CD4-positive, alpha-beta T cell (primary cell): ENCODE measurements around the gene AHDC1. TPM values are rescaled to one million over a fixed set of nuclear protein-coding genes. Genes with fewer than 3 reads are reported as not detected.

Experiments
- ATAC-seq: fragments of 200-7000 bp; cut with Tn5 transposase; one replicate; pipeline ENCODE4 v1.10.0; 2022; ENCODE audit warnings: mild to moderate bottlenecking; ENCODE audit not compliant: poor library complexity
- CTCF ChIA-PET: fragments of 350-600 bp; sonication (Branson Sonifier 250); formaldehyde crosslinking; loops from one replicate; lab custom pipeline; 2021; ENCODE audit warnings: antibody characterized with exemption, inconsistent platforms; lab: Charles Lee
- POLR2A ChIA-PET: fragments of 350-600 bp; sonication (Branson Sonifier 250); formaldehyde crosslinking; loops from one replicate; lab custom pipeline; 2021; ENCODE audit warnings: antibody characterized with exemption, inconsistent platforms; lab: Charles Lee
- DNase-seq, 14 experiments: peaks; one replicate each; pipeline ENCODE4 v3.0.0-alpha.2; 2013 to 2020; ENCODE audit warnings: mixed read lengths in 2 of 14
- H3K27ac ChIP-seq, 2 donors: one replicate each; pipeline versions ENCODE4 v1.5.1 to v1.7.0; 2013; ENCODE audit warnings: low read length in 2 of 2, low read depth in 1 of 2, mild to moderate bottlenecking in 1 of 2
- H3K27me3 ChIP-seq, 2 experiments: 1 replicate in 1 of 2; 2 replicates in 1 of 2; pipeline versions ENCODE4 v1.6.1 to v1.7.0; 2013; ENCODE audit warnings: low read length in 2 of 2, control low read depth in 1 of 2, mild to moderate bottlenecking in 1 of 2, moderate library complexity in 1 of 2; ENCODE audit not compliant: insufficient read depth in 2 of 2, control insufficient read depth in 1 of 2
- H3K36me3 ChIP-seq: one replicate; pipeline ENCODE4 v1.6.1; 2013; ENCODE audit warnings: low read length, control low read depth; ENCODE audit not compliant: insufficient read depth
- H3K4me1 ChIP-seq: one replicate; pipeline ENCODE4 v1.6.1; 2013; ENCODE audit warnings: low read length, control low read depth; ENCODE audit not compliant: insufficient read depth
- H3K4me3 ChIP-seq: one replicate; pipeline ENCODE4 v1.5.1; 2013; ENCODE audit warnings: mild to moderate bottlenecking, low read length, moderate library complexity
- H3K9me3 ChIP-seq, 2 experiments: 1 replicate in 1 of 2; 2 replicates in 1 of 2; pipeline versions ENCODE4 v1.6.1 to v1.7.0; 2013; ENCODE audit warnings: low read length in 2 of 2, mild to moderate bottlenecking in 2 of 2, control low read depth in 1 of 2, moderate library complexity in 1 of 2; ENCODE audit not compliant: control insufficient read depth in 1 of 2, insufficient read depth in 1 of 2
- H3K27ac Mint-ChIP-seq: one replicate; pipeline ENCODE4 v1.8.0; 2020; ENCODE audit warnings: mixed read lengths
- H3K27me3 Mint-ChIP-seq: one replicate; pipeline ENCODE4 v1.8.0; 2021; ENCODE audit warnings: mixed read lengths
- H3K36me3 Mint-ChIP-seq: one replicate; pipeline ENCODE4 v1.8.0; 2021; ENCODE audit warnings: low read depth, mixed read lengths
- H3K4me1 Mint-ChIP-seq: one replicate; pipeline ENCODE4 v1.8.0; 2021; ENCODE audit warnings: low read depth, mixed read lengths
- H3K4me3 Mint-ChIP-seq: one replicate; pipeline ENCODE4 v1.8.0; 2020; ENCODE audit warnings: mild to moderate bottlenecking, mixed read lengths
- H3K9me3 Mint-ChIP-seq: one replicate; pipeline ENCODE4 v1.8.0; 2020; ENCODE audit warnings: mixed read lengths
- intact Hi-C, 2 experiments: fragments of 100-400 bp; cut with DNase I in 1 of 2; cut with micrococcal nuclease in 1 of 2; formaldehyde crosslinking; loops; one replicate each; pipeline versions ENCODE4 v1.15.1 to v1.9.0; 2023 to 2025; cut with DNase I, micrococcal nuclease
- total RNA-seq, 174 experiments: library from RNA in 2 of 174; stranded (reverse) in 2 of 174; gene quantifications; one replicate each; pipeline ENCODE4 v1.2.3 and lab custom pipeline; 2021 to 2026
- TF ChIP-seq, protein P1 (sequence below): fragments of 200-600 bp; IDR thresholded peaks from one replicate; pipeline ENCODE4 v1.8.0; 2022; ENCODE audit warnings: antibody characterized with exemption, mild to moderate bottlenecking

AHDC1 gene
- total RNA-seq, 2 experiments from 2014 or later, result 20.8 to 22.9 TPM

DNA sequence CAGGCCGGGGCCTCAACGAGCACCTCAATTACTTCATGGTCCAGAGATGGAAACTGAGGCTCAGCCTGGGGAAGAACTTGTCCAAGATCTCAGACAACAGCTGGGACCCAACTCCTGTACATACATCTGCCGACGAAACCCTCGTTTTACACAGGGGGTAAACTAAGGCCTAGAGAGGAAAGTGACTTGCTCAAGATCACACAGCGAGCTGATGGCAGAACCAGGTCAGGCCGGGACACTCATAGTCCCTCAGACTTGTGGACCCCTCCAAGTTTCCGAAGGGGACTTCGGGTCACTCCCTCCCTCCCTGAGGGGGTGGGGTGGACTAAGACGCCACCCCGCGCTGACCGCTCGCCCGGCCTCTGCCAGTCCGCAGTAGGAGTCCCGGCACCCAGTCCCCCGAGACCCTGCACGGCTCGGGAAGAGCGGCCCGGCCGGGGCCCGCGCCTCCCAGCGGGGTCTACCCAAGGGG, 114.4 kb downstream of the AHDC1 start:
- Histone ChIP-seq H3K27ac (peak overlapping the region; percentile 73 to 87), H3K4me1 (peaks cover 28% of the 10 kb centered on the region), H3K4me3 (peak overlapping the region; percentile 100), H3K36me3 (no peaks in the 10 kb centered on the region), H3K27me3 (no peaks in the 10 kb centered on the region), H3K9me3 (no peaks in the 10 kb centered on the region)
- intact Hi-C loops, result loop anchor here in 1 of 2 experiments (2.0 to 5.0 kb wide), 2 partner anchors 33 to 72 kb away; no protein-coding TSS in a partner anchor
- peak in 5 of 14 experiments; percentile 9 to 62 (median 27) for DNase-seq
- ChIA-PET CTCF (interaction anchor here (0.5 to 1.6 kb wide), 4 partner anchors 43 to 119 kb away, joined by 3 to 6 read pairs (median 5); no protein-coding TSS in a partner anchor), POLR2A (interaction anchor here (0.6 to 3.3 kb wide), 25 partner anchors 10 to 749 kb away, joined by 3 to 29 read pairs (median 6); partner anchors contain the start of genes FAM76A, SYTL1 and WDTC1)
- H3K4me1 Mint-ChIP-seq, result peaks cover 29% of the 10 kb centered on the region
- H3K27me3 Mint-ChIP-seq, result no peaks in the 10 kb centered on the region
- H3K27ac Mint-ChIP-seq, result peak overlapping the region; percentile 100
- H3K4me3 Mint-ChIP-seq, result peak overlapping the region; percentile 100
- peaks cover 31% of the 10 kb centered on the region for H3K36me3 Mint-ChIP-seq
- TF ChIP-seq, protein P1, sequence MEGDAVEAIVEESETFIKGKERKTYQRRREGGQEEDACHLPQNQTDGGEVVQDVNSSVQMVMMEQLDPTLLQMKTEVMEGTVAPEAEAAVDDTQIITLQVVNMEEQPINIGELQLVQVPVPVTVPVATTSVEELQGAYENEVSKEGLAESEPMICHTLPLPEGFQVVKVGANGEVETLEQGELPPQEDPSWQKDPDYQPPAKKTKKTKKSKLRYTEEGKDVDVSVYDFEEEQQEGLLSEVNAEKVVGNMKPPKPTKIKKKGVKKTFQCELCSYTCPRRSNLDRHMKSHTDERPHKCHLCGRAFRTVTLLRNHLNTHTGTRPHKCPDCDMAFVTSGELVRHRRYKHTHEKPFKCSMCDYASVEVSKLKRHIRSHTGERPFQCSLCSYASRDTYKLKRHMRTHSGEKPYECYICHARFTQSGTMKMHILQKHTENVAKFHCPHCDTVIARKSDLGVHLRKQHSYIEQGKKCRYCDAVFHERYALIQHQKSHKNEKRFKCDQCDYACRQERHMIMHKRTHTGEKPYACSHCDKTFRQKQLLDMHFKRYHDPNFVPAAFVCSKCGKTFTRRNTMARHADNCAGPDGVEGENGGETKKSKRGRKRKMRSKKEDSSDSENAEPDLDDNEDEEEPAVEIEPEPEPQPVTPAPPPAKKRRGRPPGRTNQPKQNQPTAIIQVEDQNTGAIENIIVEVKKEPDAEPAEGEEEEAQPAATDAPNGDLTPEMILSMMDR, result no peak
- no peak for ATAC-seq
- H3K9me3 Mint-ChIP-seq, result no peaks in the 10 kb centered on the region

DNA sequence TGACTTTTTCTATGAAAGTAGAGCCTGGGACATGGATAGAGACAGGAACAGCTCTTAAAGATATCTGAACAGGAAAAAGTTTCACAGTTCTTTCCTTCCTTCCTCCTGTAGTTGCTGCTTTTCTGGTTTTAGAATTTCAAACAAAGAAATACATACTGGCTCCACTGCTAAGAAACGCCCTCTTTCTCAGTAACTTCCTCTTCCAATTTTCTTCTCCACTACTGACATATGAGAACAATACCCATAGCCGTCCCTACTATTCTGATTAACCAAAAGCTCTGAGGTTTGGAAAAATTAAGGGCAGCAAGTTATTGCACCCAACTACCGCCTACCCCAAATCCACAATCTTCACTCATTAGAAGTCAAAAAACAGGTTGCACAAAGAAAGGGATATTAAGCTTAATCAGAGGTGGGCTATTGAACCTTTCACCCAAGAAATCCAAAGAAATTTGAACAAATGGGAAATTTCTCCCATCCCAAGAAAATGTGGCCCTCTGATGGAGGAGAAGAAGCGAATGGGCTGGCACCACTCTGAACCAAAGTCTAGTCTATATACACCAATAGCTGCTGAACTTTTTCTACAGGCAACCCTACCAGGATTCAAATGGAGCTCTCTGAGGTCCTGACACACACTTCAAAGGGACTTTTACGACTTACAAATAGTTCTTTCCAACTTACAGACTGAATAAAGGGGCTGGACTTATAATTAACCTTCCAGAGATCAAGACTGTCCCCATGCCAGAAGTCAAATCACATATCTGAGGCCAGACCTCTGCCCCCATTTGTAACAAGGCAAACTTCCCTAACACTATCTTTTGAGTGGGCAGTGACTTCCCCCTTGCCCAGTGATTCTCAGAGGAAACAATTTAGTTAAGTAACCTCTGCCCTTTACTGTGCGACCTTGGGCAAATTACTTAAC, 115.7 kb downstream of the AHDC1 start:
- H3K4me1 ChIP-seq, result peaks cover 36% of the 10 kb centered on the region
- Mint-ChIP-seq H3K4me3 (peak overlapping the region; percentile 100), H3K27ac (peak overlapping the region; percentile 100), H3K36me3 (peaks cover 31% of the 10 kb centered on the region), H3K9me3 (no peaks in the 10 kb centered on the region), H3K4me1 (peaks cover 42% of the 10 kb centered on the region), H3K27me3 (no peaks in the 10 kb centered on the region)
- peak overlapping the region; percentile 11 to 73 for H3K27ac ChIP-seq
- ATAC-seq, result no peak
- TF ChIP-seq, protein P1, result no peak
- intact Hi-C loops, result loop anchor here in 1 of 2 experiments (2.0 to 5.0 kb wide), 2 partner anchors 35 to 71 kb away; no protein-coding TSS in a partner anchor
- no peaks in the 10 kb centered on the region for H3K9me3 ChIP-seq
- ChIA-PET POLR2A (interaction anchor here (0.6 to 3.3 kb wide), 9 partner anchors 19 to 741 kb away, joined by 3 to 23 read pairs (median 4); no protein-coding TSS in a partner anchor), CTCF (interaction anchor here (0.7 to 1.3 kb wide), 6 partner anchors 35 to 181 kb away, joined by 3 to 4 read pairs (median 3); no protein-coding TSS in a partner anchor)
- DNase-seq, result peak in 4 of 14 experiments; percentile 2 to 50 (median 39)
- H3K27me3 ChIP-seq, result no peaks in the 10 kb centered on the region
- peaks cover 9% of the 10 kb centered on the region for H3K36me3 ChIP-seq
- H3K4me3 ChIP-seq, result peak overlapping the region; percentile 100

DNA sequence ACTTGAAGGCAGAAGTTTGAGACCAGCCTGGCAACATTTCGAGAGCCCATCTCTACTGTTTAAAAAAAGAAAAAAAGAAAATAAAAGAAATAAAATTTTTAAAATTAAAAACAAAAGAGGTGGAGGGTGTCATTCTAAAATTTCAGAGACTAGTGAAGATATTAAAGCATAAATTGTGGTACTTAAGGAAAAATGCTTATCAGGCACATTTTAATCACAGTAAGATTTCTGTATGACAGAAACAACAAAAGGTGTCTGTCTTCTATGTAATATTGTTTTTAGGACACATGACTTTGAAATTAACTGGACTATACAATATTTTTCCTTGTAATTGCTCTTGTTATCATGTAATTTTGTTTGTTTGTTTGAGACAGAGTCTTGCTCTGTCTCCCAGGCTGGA, 118.6 kb downstream of the AHDC1 start:
- Mint-ChIP-seq H3K27me3 (no peaks in the 10 kb centered on the region), H3K9me3 (no peaks in the 10 kb centered on the region), H3K4me3 (no peak overlapping the region), H3K36me3 (peaks cover 40% of the 10 kb centered on the region), H3K27ac (no peak overlapping the region), H3K4me1 (peaks cover 55% of the 10 kb centered on the region)
- intact Hi-C loops, result loop anchor here in 1 of 2 experiments (5.0 kb wide), 1 partner anchor 68 kb away; no protein-coding TSS in a partner anchor
- Histone ChIP-seq H3K4me1 (peaks cover 31% of the 10 kb centered on the region), H3K4me3 (no peak overlapping the region), H3K27ac (no peak overlapping the region), H3K27me3 (no peaks in the 10 kb centered on the region), H3K36me3 (peaks cover 9% of the 10 kb centered on the region), H3K9me3 (no peaks in the 10 kb centered on the region)
- POLR2A ChIA-PET, result no interaction called here
- CTCF ChIA-PET, result no interaction called here
- TF ChIP-seq, protein P1, result no peak
- DNase-seq (no peak), ATAC-seq (no peak)
